Type B pancreatic cell (in vitro differentiated cells): ENCODE data around the gene B3GNT8. TPM values are rescaled to one million over a fixed set of nuclear protein-coding genes. Genes with fewer than 3 reads are reported as not detected.

Experiments used
- DNase-seq: peaks from one replicate; pipeline ENCODE4 v3.0.0; 2021; ENCODE audit warnings: mixed read lengths; ENCODE audit not compliant: unreplicated experiment; ENCODE audit errors: extremely low spot score
- H3K27ac Mint-ChIP-seq: 2 replicates; pipeline ENCODE4 v1.8.0; 2021; ENCODE audit warnings: mild to moderate bottlenecking, mixed read lengths
- H3K27me3 Mint-ChIP-seq: 2 replicates; pipeline ENCODE4 v1.8.0; 2021; ENCODE audit warnings: mixed read lengths
- H3K36me3 Mint-ChIP-seq: 2 replicates; pipeline ENCODE4 v1.8.0; 2021; ENCODE audit warnings: mixed read lengths
- H3K4me1 Mint-ChIP-seq: one replicate; pipeline ENCODE4 v1.8.0; 2021; ENCODE audit warnings: mixed read lengths; ENCODE audit not compliant: unreplicated experiment
- H3K4me3 Mint-ChIP-seq: 2 replicates; pipeline ENCODE4 v1.8.0; 2021; ENCODE audit warnings: mild to moderate bottlenecking, mixed read lengths
- H3K9me3 Mint-ChIP-seq: 2 replicates; pipeline ENCODE4 v1.8.0; 2021; ENCODE audit warnings: mixed read lengths
- CTCF ChIP-seq: fragments of 200-600 bp; sonication (generic); conservative IDR thresholded peaks from 2 replicates; pipeline ENCODE4 v1.5.0; 2021; ENCODE audit warnings: antibody characterized with exemption, mild to moderate bottlenecking
- total RNA-seq: library from RNA; stranded (reverse); gene quantifications from 2 replicates; pipeline ENCODE4 v1.2.1, GENCODE V29; 2021; ENCODE audit warnings: low replicate concordance

The B3GNT8 gene
- total RNA-seq, 1 donor from 2014 or later, result 9.3 TPM

- Mint-ChIP-seq H3K4me3 (peak overlapping the region; percentile 99), H3K9me3 (no peaks in the 10 kb centered on the region), H3K36me3 (no peaks in the 10 kb centered on the region), H3K4me1 (peaks cover 26% of the 10 kb centered on the region), H3K27me3 (no peaks in the 10 kb centered on the region), H3K27ac (peak overlapping the region; percentile 100)
- no peak for DNase-seq
- no peak for TF ChIP-seq CTCF
Observed at GRCh38 chr19:41398598-41398997, 28.6 kb downstream of the B3GNT8 start.

- no peak for DNase-seq
- no peak for TF ChIP-seq CTCF
- peak overlapping the region; percentile 99 for H3K4me3 Mint-ChIP-seq
- peaks cover 26% of the 10 kb centered on the region for H3K4me1 Mint-ChIP-seq
- H3K27ac Mint-ChIP-seq, result peak overlapping the region; percentile 100
- H3K9me3 Mint-ChIP-seq, result no peaks in the 10 kb centered on the region
- no peaks in the 10 kb centered on the region for H3K36me3 Mint-ChIP-seq
- no peaks in the 10 kb centered on the region for H3K27me3 Mint-ChIP-seq
Observed at GRCh38 chr19:41398050-41398418, 29.1 kb downstream of the B3GNT8 start.

GRCh38 chr19:41397086-41398049 is 29.8 kb downstream of the B3GNT8 start, which contains the start of the genes BCKDHA and EXOSC5:
Gene BCKDHA (plus strand): TSS chr19:41397818. CDS start chr19:41397828, 10 bp downstream.
Gene EXOSC5 (minus strand): TSS chr19:41397359. CDS start chr19:41397328, 31 bp downstream.
- peak within 1 kb of the TSS; percentile 99 for H3K4me3 Mint-ChIP-seq
- no peaks in the 10 kb centered on the region for H3K27me3 Mint-ChIP-seq
- H3K27ac Mint-ChIP-seq, result peak within 1 kb of the TSS; percentile 100
- peaks cover 26% of the 10 kb centered on the region for H3K4me1 Mint-ChIP-seq
- H3K36me3 Mint-ChIP-seq, result no peaks in the 10 kb centered on the region
- no peaks in the 10 kb centered on the region for H3K9me3 Mint-ChIP-seq
- DNase-seq, result peak; percentile 99
- TF ChIP-seq CTCF, result no peak

GRCh38 chr19:41395355-41395754 is 31.8 kb downstream of the B3GNT8 start:
- no peak for TF ChIP-seq CTCF
- Mint-ChIP-seq H3K27me3 (no peaks in the 10 kb centered on the region), H3K4me1 (peaks cover 26% of the 10 kb centered on the region), H3K27ac (peak overlapping the region; percentile 48), H3K4me3 (peak overlapping the region; percentile 47), H3K9me3 (no peaks in the 10 kb centered on the region), H3K36me3 (no peaks in the 10 kb centered on the region)
- DNase-seq, result no peak

GRCh38 chr19:41392775-41393174 is 34.4 kb downstream of the B3GNT8 start:
- Mint-ChIP-seq H3K4me3 (no peak overlapping the region), H3K9me3 (no peaks in the 10 kb centered on the region), H3K27me3 (no peaks in the 10 kb centered on the region), H3K4me1 (peaks cover 15% of the 10 kb centered on the region), H3K36me3 (no peaks in the 10 kb centered on the region), H3K27ac (no peak overlapping the region)
- no peak for TF ChIP-seq CTCF
- no peak for DNase-seq
